ENCODE results near the gene LZTR1. TPM values are rescaled to one million over a fixed set of nuclear protein-coding genes. Genes with fewer than 3 reads are reported as not detected.
A peak's percentile ranks its signal among the peaks of the same experiment; 100 is the strongest.

LZTR1 gene
- polyA plus RNA-seq, 1 donor from 2014 or later, result 11.9 TPM

DNA sequence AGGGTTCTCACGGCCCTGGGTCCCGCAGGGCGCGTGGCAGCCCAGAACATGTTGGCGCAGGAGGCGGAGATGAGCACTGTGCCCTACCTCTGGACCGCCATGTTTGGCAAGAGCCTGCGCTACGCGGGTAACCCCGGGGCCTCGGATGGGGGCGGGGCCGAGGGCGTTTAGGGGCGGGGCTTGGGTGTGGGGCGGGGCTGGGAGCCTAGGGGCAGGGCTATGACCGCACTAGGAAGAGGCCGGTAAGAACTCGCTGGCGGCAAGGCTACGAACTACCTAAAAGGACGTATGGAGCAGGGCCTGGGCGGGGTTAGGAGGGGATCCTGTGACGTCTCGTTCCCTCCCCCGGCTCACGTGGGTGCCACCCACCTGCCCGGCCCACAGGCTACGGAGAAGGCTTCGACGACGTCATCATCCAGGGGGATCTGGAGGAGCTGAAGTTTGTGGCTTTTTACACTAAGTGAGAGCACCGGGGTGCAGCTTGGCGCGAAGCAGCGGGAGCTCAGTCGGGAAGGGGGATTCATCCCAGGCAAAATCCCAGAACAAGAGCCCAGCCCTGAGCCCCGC lies 2.8 kb upstream of the LZTR1 start:
- Mint-ChIP-seq H3K4me1 (peaks cover 22 to 28% (median 27%) of the 10 kb centered on the region in 3 donors), H3K27ac (peak overlapping the region in 2 of 3 donors; percentile 65 to 73), H3K27me3 (peaks cover 1% of the 10 kb centered on the region), H3K9me3 (peaks cover 0 to 8% (median 2%) of the 10 kb centered on the region in 3 donors), H3K36me3 (peaks cover 3% of the 10 kb centered on the region), H3K4me3 (peak overlapping the region; percentile 58 to 97 (median 84))

DNA sequence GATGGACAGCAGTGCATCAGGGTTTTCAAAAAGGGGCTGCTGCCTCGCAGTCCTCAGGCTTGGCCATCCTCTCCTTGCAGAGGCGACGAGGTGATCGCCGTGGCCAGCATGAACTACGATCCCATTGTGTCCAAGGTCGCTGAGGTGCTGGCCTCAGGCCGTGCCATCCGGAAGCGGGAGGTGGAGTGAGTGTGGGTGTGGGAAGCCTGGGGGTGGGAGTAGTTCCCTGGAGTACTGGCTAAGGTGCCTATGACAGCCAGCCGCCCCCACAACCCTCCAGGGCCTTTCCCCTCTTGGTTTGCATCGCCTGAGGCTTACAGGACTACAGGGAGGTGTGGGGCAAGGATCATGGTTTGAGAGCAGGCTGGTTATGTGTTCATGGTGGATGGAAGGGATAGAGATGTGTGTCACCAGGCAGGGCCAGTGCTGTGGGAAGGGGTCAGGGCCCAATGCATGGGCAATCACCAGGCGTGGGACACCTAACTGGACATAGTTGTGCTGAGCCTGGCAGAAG lies 2.1 kb upstream of the LZTR1 start:
- peaks cover 1% of the 10 kb centered on the region for H3K27me3 Mint-ChIP-seq
- peak overlapping the region; percentile 63 to 96 (median 65) for H3K27ac Mint-ChIP-seq
- peak overlapping the region in 3 of 4 donors; percentile 20 to 97 (median 63) for H3K4me3 Mint-ChIP-seq
- H3K4me1 Mint-ChIP-seq, result peaks cover 22 to 28% (median 27%) of the 10 kb centered on the region in 3 donors
- H3K9me3 Mint-ChIP-seq, result peaks cover 0 to 8% (median 2%) of the 10 kb centered on the region in 3 donors
- H3K36me3 Mint-ChIP-seq, result peaks cover 3% of the 10 kb centered on the region

DNA sequence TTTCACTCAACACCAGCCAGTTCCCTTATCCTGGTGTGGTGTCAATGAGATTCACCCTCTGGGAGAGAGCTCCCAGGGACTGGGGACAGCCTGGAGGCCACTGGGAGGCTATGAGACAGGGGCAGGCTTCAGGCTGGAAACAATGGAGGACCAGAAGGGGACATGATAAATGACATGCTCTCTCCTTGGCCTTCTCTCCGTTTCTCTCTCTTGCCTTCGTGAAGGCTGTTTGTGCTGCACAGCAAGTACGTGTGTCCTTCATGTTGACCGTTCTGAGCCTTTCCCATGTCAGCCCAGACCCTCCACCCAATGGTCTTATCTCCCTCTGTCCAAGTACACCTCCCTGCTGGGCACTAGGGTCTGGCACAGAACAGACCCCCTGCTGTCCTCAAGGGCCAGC lies 1.6 kb upstream of the LZTR1 start:
- Mint-ChIP-seq H3K4me1 (peaks cover 22 to 28% (median 27%) of the 10 kb centered on the region in 3 donors), H3K4me3 (peak overlapping the region in 3 of 4 donors; percentile 63 to 98 (median 97)), H3K27ac (peak overlapping the region in 2 of 3 donors; percentile 30 to 96), H3K27me3 (peaks cover 1% of the 10 kb centered on the region), H3K36me3 (peaks cover 3% of the 10 kb centered on the region), H3K9me3 (peaks cover 0 to 8% (median 2%) of the 10 kb centered on the region in 3 donors)

DNA sequence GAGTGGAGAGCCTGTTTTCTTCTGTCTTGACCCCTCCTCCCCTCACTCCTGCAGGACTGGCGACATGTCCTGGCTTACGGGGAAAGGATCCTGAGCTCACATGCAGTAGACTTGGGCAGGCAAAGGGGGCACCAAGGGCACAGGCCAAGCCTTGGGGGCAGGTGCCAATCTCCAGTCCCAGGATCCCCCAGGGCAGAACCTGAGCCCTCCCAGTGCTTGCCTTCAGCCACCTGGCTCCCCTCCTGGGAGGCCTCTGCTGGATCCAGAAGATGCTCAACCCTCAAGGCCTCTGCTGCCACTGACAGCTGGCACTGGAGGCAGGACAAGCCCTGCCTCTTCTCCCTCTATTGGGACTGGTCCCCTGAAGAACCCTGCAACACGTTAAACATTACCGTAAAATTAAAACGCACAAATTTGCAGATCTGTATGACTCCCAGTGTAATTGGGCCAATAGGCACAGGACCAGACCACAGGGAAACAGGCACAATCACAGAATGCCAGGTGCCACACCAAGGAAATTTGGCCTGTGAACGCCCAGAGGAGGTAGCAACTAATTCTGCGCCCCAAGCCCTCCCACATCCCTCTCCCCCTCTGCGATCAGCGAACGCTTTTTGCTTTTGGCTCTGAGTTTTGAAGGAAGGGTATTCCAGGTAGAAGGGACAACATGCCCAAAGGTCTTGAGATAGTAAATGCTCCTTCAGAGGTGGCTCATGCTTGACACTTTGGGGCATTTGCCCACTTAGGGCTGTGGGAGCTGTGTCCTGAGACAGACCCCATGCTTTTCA lies 967 bp upstream of the LZTR1 start:
- Mint-ChIP-seq H3K27ac (peak overlapping the region; percentile 83 to 96 (median 95)), H3K9me3 (peaks cover 0 to 8% (median 2%) of the 10 kb centered on the region in 3 donors), H3K4me3 (peak overlapping the region; percentile 87 to 98 (median 98)), H3K4me1 (peaks cover 22 to 28% (median 27%) of the 10 kb centered on the region in 3 donors), H3K36me3 (no peaks in the 10 kb centered on the region), H3K27me3 (peaks cover 1% of the 10 kb centered on the region)

DNA sequence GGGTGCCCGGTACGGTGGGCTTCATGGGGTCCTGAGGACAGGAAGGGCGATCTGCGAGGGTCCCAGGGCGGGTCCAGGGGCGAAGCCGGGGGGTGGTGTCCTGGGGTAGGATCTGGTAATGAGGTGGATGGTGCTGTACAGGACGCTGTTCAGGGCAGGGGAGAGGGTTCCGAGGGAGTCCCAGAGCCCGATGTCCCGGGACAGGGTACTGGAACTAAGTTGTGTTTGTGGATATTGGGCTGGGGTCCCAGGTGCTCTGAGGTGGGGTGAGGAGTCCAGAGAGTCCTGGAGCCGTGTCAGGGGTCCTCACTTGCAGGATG lies 426 bp downstream of the LZTR1 start:
- Mint-ChIP-seq H3K4me3 (peak overlapping the region; percentile 87 to 98 (median 98)), H3K9me3 (peaks cover 0 to 8% (median 2%) of the 10 kb centered on the region in 3 donors), H3K27ac (peak overlapping the region; percentile 83 to 96 (median 87)), H3K4me1 (peaks cover 25 to 28% (median 27%) of the 10 kb centered on the region in 3 donors), H3K36me3 (no peaks in the 10 kb centered on the region), H3K27me3 (peaks cover 1% of the 10 kb centered on the region)

DNA sequence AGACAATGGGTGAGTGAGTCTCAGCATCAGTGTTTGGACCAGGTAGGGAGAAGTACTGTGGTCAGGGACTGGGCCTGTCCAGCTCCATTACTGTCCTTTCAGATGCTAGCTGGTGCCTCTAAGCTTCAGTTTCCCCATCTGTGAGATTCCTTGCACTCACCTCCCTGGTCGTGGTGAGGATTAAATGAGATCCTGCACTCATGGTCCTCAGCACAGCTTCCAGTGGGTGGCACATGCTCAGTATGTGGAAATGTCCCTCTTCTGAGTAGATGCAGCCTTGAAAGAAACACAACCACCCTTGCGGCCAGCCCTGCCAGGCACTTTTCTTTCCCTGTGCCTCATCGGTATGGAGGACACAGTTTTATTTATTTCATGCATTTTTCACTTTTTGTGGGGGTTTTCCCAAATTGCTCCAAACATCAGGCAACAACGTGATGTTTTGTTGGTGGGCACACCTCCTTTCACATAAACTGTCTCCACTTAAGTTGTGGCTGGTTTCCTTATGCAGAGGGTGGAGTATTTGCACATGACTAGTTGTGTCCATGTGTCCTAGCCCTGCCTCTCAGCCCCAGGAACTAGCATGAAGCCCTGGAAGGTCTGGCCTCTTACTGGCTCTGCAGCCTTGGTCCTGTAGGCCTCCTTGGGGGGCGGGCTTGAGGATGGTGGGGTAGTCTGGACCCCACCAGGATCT lies 1.1 kb downstream of the LZTR1 start:
- Mint-ChIP-seq H3K27ac (peak overlapping the region; percentile 83 to 96 (median 87)), H3K36me3 (no peaks in the 10 kb centered on the region), H3K4me3 (peak overlapping the region; percentile 87 to 98 (median 98)), H3K27me3 (peaks cover 1% of the 10 kb centered on the region), H3K4me1 (peaks cover 25 to 28% (median 27%) of the 10 kb centered on the region in 3 donors), H3K9me3 (peaks cover 0 to 8% (median 2%) of the 10 kb centered on the region in 3 donors)

DNA sequence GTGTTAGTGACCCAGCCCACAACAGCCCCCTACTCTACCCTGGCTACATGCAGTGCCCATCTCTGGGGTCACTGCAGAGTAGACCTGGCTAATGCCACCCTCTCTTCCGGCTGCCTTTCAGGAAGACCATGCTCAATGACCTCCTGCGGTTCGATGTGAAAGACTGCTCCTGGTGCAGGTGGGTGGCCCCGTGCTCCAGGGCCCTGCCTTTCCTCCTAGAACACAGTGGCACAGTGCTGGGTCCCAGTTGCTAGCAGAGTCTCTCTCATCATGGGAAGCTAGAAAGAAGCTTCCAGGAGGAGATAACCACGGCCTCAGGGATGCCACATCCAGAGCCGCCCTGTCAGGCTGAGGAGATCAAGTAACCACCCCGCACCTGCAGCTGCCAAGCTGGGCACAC lies 3.6 kb downstream of the LZTR1 start:
- no peaks in the 10 kb centered on the region for H3K36me3 Mint-ChIP-seq
- no peaks in the 10 kb centered on the region for H3K9me3 Mint-ChIP-seq
- no peak overlapping the region for H3K27ac Mint-ChIP-seq
- peaks cover 18 to 20% (median 19%) of the 10 kb centered on the region in 3 donors for H3K4me1 Mint-ChIP-seq
- H3K4me3 Mint-ChIP-seq, result peak overlapping the region in 1 of 4 donors; percentile 60
- no peaks in the 10 kb centered on the region for H3K27me3 Mint-ChIP-seq

DNA sequence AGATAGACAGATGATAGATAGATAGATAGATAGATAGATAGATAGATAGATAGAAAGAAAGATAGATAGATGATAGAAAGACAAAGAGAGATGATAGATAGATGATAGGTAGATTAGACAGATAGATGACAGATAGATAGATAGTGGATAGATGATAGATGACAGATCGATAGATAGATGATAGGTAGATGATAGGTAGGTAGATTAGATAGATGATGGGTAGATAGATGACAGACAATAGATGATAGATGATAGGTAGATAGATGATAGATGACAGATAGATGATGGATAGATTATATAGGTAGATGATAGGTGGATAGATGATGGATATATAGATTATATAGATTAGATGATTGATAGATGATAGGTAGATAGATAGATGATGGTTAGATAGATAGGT lies 4.3 kb downstream of the LZTR1 start:
- no peak overlapping the region for H3K27ac Mint-ChIP-seq
- no peaks in the 10 kb centered on the region for H3K9me3 Mint-ChIP-seq

DNA sequence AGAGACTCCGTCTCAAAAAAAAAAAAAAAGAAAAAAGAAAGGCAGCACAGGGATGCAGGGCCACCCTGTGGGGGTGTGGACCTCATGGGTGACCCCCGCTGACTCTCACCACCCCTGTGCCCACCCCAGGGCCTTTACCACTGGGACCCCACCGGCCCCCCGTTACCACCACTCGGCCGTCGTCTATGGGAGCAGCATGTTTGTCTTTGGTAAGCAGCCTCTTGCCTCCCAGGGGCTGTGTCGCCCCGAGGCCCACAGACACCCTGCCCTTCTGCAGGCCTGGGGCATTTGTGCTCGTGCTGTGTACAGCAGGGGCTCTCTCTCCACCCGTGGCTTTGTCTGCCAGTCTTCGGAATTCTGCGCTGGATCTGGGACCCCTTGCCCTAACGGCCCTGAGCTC lies 5.3 kb downstream of the LZTR1 start:
- H3K4me1 Mint-ChIP-seq, result peaks cover 11 to 14% (median 12%) of the 10 kb centered on the region in 3 donors
- H3K27ac Mint-ChIP-seq, result no peak overlapping the region
- no peaks in the 10 kb centered on the region for H3K9me3 Mint-ChIP-seq
- H3K27me3 Mint-ChIP-seq, result no peaks in the 10 kb centered on the region
- H3K4me3 Mint-ChIP-seq, result no peak overlapping the region
- no peaks in the 10 kb centered on the region for H3K36me3 Mint-ChIP-seq

More for the DNA sequence above, 4.3 kb downstream of the LZTR1 start:
- Mint-ChIP-seq H3K36me3 (no peaks in the 10 kb centered on the region), H3K27me3 (no peaks in the 10 kb centered on the region), H3K4me3 (no peak overlapping the region), H3K4me1 (peaks cover 13 to 16% (median 16%) of the 10 kb centered on the region in 3 donors)

DNA sequence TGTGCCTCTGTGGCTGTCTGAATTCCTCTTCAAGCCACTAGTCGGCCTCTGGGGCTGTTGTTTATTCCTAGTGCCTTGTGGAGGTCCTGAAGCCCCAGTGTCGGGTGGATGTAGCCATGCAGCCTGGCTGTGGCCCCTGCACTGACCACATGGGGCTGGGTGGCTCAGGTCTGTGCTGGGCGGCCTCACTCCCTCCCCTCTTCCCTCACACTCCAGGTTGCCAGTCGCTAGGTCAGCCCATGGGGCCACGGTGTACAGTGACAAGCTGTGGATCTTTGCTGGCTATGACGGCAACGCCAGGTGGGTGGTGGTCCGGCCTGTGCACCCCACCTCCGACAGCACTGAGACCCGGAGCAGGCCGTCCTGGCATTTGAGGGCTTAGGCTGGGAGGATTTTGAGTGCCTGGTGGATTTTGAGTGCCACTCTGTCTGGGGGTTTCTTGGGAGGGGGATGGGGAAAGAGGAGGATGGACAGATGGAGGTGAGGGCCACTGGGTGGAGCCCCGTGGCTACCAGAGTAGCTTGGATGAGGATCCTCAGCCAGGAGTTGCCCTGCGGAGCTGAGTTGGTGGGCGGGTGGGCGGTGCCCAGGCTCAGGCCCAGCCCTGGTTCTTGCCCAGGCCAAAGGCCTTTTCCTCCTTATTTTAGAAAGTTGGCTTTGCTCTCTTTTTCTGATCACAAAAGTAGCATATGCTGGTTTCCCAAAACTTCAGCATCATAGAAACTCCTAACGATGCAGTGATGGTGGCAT lies 6.7 kb downstream of the LZTR1 start:
- no peaks in the 10 kb centered on the region for H3K36me3 Mint-ChIP-seq
- no peaks in the 10 kb centered on the region for H3K27me3 Mint-ChIP-seq
- peaks cover 4 to 5% (median 4%) of the 10 kb centered on the region in 3 donors for H3K4me1 Mint-ChIP-seq
- peak overlapping the region in 1 of 4 donors; percentile 43 for H3K4me3 Mint-ChIP-seq
- H3K27ac Mint-ChIP-seq, result no peak overlapping the region
- no peaks in the 10 kb centered on the region for H3K9me3 Mint-ChIP-seq

DNA sequence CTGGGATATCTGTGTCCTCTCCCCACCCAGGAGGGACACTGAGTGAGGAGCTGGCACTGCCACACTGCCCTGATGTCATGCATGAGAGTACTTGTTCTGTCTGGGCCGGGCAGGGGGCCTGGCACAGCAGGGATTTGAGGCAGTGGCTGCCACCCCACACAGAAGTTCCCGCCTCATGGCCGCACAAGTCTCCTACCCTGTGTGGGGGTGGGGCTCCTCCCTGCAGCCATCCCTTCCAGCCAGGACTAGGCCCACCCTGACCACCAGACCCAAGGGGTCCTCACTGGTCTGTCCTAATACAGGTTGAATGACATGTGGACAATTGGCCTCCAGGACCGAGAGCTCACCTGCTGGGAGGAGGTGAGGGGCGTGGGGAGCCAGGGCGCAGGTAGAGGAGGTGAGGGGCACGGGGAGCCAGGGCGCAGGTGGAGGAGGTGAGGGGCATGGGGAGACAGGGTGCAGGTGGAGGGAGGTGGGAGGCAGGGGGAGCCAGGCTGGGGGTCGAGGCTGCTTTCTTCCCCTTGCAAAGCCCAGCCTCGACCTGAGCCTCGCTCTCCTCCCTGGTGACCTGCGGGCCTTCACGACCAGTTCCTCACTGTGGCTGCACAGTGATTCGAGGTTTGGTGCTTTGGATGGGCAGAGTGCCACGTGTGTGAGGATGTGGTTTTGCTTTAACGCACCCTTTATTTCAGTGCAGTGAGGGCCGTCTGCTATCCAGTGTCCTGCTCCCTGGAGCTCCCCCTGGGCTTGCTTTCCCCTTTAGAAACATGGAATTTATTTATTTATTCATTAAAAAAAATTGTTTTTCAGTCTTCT lies 7.4 kb downstream of the LZTR1 start:
- no peaks in the 10 kb centered on the region for H3K9me3 Mint-ChIP-seq
- H3K4me1 Mint-ChIP-seq, result peaks cover 0 to 4% (median 0%) of the 10 kb centered on the region in 3 donors
- H3K27ac Mint-ChIP-seq, result no peak overlapping the region
- peak overlapping the region in 1 of 4 donors; percentile 43 for H3K4me3 Mint-ChIP-seq
- no peaks in the 10 kb centered on the region for H3K36me3 Mint-ChIP-seq
- no peaks in the 10 kb centered on the region for H3K27me3 Mint-ChIP-seq

DNA sequence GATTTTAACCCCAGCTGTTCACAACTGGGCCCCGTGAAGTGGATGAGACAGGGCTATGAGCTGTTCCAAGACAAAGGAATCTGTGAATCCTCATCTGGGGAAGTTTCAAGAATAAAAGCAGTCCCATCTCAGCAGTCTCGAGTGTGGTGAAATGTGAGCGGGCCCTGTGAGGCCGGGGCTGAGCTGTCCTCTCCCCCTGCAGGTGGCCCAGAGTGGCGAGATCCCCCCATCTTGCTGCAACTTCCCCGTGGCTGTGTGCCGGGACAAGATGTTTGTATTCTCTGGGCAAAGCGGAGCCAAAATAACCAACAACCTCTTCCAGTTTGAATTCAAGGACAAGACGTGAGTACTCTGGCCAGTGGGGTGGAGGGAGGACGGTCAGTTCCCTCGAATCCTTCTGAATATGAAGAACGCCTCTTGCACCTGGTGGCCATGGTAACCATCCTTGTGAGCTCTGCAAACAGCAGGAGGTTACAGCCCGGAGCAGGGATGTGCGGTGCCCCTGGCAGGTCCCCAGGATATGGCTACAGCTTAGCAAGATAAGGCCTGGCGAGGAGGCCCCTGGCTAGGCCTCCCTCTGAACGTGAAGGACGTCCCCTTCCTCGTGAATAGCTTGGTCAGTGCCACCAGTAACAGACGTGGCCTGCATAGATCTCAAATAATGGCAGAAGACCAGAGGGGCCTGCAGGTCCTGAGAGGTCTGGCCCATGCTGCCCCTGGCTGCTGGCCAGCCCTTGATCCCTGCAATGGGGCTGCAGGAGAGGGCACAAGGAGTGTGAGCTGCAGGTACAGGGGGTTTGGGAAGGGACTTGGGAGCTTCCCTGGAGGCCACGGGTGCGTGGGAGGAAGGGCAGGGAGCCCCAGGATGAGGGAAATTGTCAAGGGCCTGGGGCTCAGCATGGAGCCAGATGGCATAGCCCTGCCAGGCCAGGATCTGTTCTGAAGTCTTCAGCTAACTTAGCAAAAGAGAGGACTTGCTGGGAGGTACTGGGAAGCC lies 8.4 kb downstream of the LZTR1 start:
- Mint-ChIP-seq H3K27ac (no peak overlapping the region), H3K9me3 (no peaks in the 10 kb centered on the region), H3K27me3 (no peaks in the 10 kb centered on the region), H3K4me1 (peaks cover 0 to 4% (median 0%) of the 10 kb centered on the region in 3 donors), H3K36me3 (no peaks in the 10 kb centered on the region), H3K4me3 (no peak overlapping the region)

Data from IgD-negative memory B cell (primary cell).